Mucosa of rectum (tissue), 2 donors: Measurements from ENCODE around the gene ZNF497.

Source experiments
- H3K27ac ChIP-seq, 2 donors: one replicate each; pipeline ENCODE4 v1.7.0; 2013; ENCODE audit warnings: inconsistent platforms in 2 of 2, low read depth in 2 of 2, low read length in 2 of 2
- H3K27me3 ChIP-seq, 2 donors: one replicate each; pipeline ENCODE4 v1.7.0; 2013; ENCODE audit warnings: low read length in 2 of 2; ENCODE audit not compliant: control insufficient read depth in 2 of 2, insufficient read depth in 2 of 2
- H3K36me3 ChIP-seq, 2 donors: one replicate each; pipeline ENCODE4 v1.7.0; 2013; ENCODE audit warnings: low read length in 2 of 2; ENCODE audit not compliant: control insufficient read depth in 2 of 2, insufficient read depth in 2 of 2
- H3K4me1 ChIP-seq, 2 donors: one replicate each; pipeline ENCODE4 v1.7.0; 2013; ENCODE audit warnings: low read length in 2 of 2, mild to moderate bottlenecking in 1 of 2; ENCODE audit not compliant: control insufficient read depth in 2 of 2, insufficient read depth in 2 of 2
- H3K4me3 ChIP-seq, 2 donors: one replicate each; pipeline ENCODE4 v1.7.0; 2013; ENCODE audit warnings: low read length in 2 of 2
- H3K9ac ChIP-seq, 2 donors: one replicate each; pipeline ENCODE4 v1.7.0; 2013; ENCODE audit warnings: low read length in 2 of 2, low read depth in 1 of 2, mild to moderate bottlenecking in 1 of 2
- H3K9me3 ChIP-seq, 2 donors: one replicate each; pipeline ENCODE4 v1.7.0; 2013; ENCODE audit warnings: low read length in 2 of 2; ENCODE audit not compliant: control insufficient read depth in 2 of 2
- donor health status: healthy.
- donor health status: Normal muscosa, but diverticular disease.

The ZNF497 gene

DNA sequence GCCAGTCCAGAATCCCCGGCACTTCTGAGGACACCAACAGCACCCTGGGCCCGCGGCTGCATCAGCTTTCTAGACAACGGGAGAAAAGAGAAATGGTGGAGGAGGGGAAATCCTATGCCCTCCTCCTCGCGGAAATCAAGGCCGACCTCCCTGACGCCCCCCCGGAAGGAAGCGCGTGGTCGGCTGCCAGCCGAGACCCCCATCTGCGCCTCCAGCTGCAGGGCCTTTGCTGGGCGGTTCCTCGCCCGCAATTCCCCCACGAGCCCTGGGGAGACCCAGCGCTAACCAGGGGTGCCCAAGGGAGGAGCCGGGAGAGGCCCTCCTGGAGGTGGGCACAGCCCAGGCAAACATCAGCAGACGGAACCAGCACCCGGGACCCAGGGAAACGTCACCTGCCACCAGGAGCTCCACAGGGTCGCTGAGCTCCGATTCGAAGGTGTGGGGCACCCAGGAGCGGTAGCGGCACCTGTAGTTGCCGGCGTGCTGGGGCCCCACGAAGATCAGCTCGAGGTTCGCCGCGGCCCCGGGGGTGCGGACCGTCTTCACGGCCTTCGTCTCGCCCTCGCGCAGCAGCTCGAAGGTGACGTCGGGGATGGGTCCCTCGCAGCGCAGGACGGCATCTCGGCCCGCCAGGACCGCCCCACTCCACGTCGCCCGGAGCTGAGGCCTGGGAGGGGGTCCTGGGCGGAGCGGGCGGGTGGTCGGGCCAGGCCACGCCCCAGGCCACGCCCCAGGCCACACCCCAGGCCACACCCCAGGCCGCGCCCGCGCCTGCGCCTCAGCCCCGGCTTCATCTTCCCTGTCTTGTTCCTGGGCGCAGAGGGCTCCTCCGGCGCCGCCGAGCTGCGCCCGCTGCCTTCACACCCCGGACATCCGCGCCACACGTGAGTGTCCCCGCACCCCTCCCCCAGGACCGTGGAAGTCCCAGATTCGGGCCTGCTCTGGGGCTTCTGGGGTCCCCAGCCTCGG, 15.3 kb downstream of the ZNF497 start:
- H3K36me3 ChIP-seq, result no peaks in the 10 kb centered on the region
- peak overlapping the region; percentile 56 to 74 for H3K4me3 ChIP-seq
- peak overlapping the region; percentile 54 to 60 for H3K9ac ChIP-seq
- H3K9me3 ChIP-seq, result no peaks in the 10 kb centered on the region
- H3K27ac ChIP-seq, result peak overlapping the region; percentile 7 to 56
- H3K27me3 ChIP-seq, result no peaks in the 10 kb centered on the region
- no peaks in the 10 kb centered on the region for H3K4me1 ChIP-seq

DNA sequence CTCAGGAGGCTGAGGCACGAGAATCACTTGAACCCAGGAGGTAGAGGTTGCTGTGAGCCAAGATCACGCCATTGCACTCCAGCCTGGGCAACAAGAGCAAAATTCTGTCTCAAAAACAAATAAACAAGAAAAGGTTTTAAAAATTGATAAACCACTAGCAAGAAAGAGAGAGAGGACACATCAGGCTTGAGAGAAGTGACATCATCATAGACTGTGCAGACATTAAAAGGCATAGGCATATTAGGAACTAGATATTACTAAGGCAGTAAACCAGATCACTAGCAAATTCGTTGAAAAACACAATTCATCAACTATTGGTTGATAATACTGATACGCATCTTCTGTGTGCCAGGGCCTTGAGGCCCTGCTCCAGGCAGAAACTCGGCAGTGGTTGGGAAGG, 17.0 kb downstream of the ZNF497 start:
- Histone ChIP-seq H3K9ac (no peak overlapping the region), H3K27me3 (no peaks in the 10 kb centered on the region), H3K27ac (no peak overlapping the region), H3K4me3 (no peak overlapping the region), H3K9me3 (no peaks in the 10 kb centered on the region), H3K4me1 (no peaks in the 10 kb centered on the region), H3K36me3 (peaks cover 0 to 3% of the 10 kb centered on the region in 2 donors)

DNA sequence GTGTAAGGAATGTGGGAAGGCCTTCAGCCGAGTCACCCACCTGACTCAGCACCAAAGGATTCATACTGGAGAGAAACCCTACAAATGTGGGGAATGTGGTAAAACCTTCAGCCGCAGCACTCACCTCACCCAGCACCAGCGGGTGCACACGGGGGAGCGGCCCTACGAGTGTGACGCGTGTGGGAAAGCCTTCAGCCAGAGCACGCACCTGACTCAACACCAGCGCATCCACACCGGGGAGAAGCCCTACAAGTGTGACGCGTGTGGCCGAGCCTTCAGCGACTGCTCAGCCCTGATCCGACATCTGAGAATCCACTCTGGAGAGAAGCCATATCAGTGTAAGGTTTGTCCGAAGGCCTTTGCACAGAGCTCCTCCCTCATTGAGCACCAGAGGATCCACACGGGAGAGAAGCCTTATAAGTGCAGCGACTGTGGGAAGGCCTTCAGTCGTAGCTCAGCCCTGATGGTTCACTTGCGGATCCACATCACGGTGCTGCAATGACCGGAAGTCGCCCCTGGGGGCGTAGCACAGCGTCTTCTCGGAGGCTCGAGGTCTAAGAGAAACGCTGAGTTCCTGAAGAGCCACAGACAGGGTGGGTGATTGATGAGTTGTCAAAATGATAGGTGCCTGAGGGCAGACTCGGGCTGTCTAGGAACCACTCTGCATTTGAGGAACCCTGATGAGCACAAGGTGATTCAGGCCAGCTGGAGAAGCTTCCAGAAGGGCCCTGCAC, 23.6 kb downstream of the ZNF497 start:
- H3K36me3 ChIP-seq, result peaks cover 28 to 42% of the 10 kb centered on the region in 2 donors

DNA sequence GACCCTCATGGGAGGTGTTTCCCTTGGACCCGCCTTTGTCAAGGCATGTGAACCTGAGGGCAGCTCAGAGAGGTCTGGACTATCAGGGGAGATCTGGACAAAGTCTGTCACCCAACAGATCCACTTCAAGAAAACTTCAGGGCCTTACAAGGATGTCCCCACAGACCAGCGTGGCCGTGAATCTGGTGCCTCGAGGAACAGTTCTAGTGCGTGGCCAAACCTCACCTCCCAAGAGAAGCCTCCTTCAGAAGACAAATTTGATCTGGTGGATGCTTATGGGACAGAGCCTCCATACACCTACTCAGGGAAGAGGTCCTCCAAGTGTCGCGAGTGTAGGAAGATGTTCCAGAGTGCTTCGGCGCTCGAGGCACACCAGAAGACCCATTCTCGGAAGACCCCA, 24.2 kb downstream of the ZNF497 start:
- H3K9ac ChIP-seq, result no peak overlapping the region
- H3K27ac ChIP-seq, result no peak overlapping the region
- H3K9me3 ChIP-seq, result no peaks in the 10 kb centered on the region
- H3K36me3 ChIP-seq, result peaks cover 28 to 42% of the 10 kb centered on the region in 2 donors
- H3K4me1 ChIP-seq, result no peaks in the 10 kb centered on the region
- no peaks in the 10 kb centered on the region for H3K27me3 ChIP-seq
- no peak overlapping the region for H3K4me3 ChIP-seq

More for the DNA sequence above, 23.6 kb downstream of the ZNF497 start:
- Histone ChIP-seq H3K9ac (no peak overlapping the region), H3K27ac (no peak overlapping the region), H3K4me1 (no peaks in the 10 kb centered on the region), H3K27me3 (no peaks in the 10 kb centered on the region), H3K9me3 (no peaks in the 10 kb centered on the region), H3K4me3 (no peak overlapping the region)

DNA sequence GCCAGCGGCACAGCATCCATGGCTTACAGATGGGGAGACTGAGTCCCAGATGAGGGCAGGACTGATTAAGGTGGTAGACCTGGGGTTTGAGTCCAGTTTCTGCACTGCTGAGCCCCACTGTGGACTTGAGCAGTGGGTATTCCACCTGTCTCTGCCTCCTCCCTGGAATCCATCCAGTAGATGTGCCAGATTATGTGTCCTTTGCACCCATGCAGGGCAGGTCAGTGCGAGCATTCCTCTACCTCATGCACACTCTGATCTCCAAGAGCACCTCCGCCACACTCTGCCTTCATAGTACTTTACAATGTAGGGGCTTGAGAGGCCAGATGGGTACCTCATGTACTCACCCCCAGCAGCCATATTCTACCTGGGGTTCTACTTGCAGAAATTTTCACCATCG, 25.7 kb downstream of the ZNF497 start:
- no peaks in the 10 kb centered on the region for H3K27me3 ChIP-seq
- no peak overlapping the region for H3K9ac ChIP-seq
- no peaks in the 10 kb centered on the region for H3K4me1 ChIP-seq
- no peaks in the 10 kb centered on the region for H3K9me3 ChIP-seq
- no peak overlapping the region for H3K4me3 ChIP-seq
- H3K27ac ChIP-seq, result no peak overlapping the region
- H3K36me3 ChIP-seq, result peaks cover 28 to 42% of the 10 kb centered on the region in 2 donors

DNA sequence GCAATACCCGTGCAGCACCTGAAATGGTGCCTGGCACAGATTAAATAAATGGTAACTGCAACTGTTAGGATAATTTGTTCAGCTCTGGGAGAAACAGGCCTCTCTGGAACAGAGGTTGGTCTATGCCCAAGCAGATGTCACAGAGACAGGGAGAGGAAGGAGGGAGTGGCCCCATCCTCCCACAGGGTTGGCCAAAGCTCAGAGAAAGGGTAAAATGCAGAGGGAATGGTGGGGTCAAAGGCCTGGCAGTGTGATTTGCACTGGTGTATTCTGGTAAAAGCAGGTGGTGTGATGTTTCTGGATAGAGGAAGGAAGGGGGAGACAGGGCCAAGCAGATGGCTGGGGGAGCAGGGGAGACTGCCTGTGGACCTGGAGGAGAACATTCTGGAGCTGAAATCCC, 26.3 kb downstream of the ZNF497 start:
- Histone ChIP-seq H3K4me3 (no peak overlapping the region), H3K27ac (no peak overlapping the region), H3K4me1 (no peaks in the 10 kb centered on the region), H3K36me3 (peaks cover 28 to 40% of the 10 kb centered on the region in 2 donors), H3K9me3 (no peaks in the 10 kb centered on the region), H3K9ac (no peak overlapping the region), H3K27me3 (no peaks in the 10 kb centered on the region)

DNA sequence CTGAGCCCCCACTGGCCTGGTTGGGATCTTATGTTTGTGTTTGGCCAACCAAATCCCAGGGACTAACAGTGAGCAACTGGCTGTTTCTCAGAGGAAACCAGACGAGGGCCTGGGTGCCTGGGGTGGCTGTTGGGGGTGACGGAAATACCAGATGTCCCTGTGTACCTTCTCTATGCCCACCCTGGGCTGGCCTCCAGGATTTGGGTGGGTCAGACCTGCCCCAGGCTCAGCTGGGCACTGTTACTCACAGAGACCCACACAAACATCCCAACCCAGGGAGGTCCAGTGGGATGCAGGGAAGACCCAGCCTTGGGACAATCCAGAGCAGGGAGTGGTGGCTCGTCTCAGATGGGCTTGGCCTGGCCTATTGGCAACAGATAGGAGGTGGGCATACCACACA, 26.9 kb downstream of the ZNF497 start:
- no peaks in the 10 kb centered on the region for H3K9me3 ChIP-seq
- peaks cover 0 to under 1% of the 10 kb centered on the region in 2 donors for H3K4me1 ChIP-seq
- H3K27me3 ChIP-seq, result no peaks in the 10 kb centered on the region
- H3K4me3 ChIP-seq, result no peak overlapping the region
- H3K36me3 ChIP-seq, result peaks cover 28 to 39% of the 10 kb centered on the region in 2 donors
- no peak overlapping the region for H3K27ac ChIP-seq
- no peak overlapping the region for H3K9ac ChIP-seq

DNA sequence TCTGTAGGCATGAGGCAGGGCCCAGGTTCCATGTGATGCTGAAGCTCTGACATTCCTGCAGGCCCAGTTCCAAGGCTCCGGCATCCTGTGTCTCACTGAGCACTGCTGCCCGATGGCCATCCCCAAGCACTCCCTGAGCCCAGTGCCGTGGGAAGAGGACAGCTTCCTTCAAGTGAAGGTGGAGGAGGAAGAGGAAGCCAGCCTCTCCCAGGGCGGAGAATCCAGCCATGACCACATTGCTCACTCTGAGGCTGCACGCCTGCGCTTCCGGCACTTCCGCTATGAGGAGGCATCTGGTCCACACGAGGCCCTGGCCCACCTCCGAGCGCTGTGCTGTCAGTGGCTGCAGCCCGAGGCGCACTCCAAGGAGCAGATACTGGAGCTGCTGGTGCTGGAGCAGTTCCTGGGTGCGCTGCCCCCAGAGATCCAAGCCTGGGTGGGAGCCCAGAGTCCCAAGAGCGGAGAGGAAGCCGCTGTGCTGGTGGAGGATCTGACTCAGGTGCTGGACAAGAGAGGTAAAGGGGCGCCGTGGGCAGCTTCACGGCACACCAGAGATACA, 27.8 kb downstream of the ZNF497 start:
- peaks cover 0 to 4% of the 10 kb centered on the region in 2 donors for H3K4me1 ChIP-seq
- H3K36me3 ChIP-seq, result peaks cover 28 to 37% of the 10 kb centered on the region in 2 donors
- H3K27me3 ChIP-seq, result no peaks in the 10 kb centered on the region
- no peaks in the 10 kb centered on the region for H3K9me3 ChIP-seq
- no peak overlapping the region for H3K4me3 ChIP-seq
- H3K27ac ChIP-seq, result no peak overlapping the region
- no peak overlapping the region for H3K9ac ChIP-seq

DNA sequence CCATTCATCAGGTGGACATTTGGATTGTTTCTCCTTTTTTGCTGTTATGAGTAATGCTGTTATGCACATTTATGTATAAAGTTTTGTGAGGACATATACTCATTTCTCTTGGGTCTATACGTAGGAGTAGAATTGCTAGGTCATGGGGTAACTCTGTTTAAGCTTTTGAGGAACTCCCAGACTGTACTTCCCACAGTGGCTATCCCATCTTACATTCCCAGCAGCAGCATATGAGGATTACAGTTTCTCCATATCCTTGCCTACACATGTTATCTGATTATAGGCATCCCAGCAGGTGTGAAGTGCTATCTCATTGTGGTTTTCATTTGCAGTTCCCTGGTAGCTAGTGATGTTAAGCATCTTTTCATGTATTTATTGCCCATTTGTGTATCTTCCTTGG, 29.9 kb downstream of the ZNF497 start:
- H3K4me3 ChIP-seq, result no peak overlapping the region
- H3K27me3 ChIP-seq, result no peaks in the 10 kb centered on the region
- H3K9ac ChIP-seq, result no peak overlapping the region
- no peak overlapping the region for H3K27ac ChIP-seq
- H3K9me3 ChIP-seq, result no peaks in the 10 kb centered on the region
- H3K36me3 ChIP-seq, result peaks cover 16 to 18% of the 10 kb centered on the region in 2 donors
- H3K4me1 ChIP-seq, result peaks cover 5 to 11% of the 10 kb centered on the region in 2 donors

DNA sequence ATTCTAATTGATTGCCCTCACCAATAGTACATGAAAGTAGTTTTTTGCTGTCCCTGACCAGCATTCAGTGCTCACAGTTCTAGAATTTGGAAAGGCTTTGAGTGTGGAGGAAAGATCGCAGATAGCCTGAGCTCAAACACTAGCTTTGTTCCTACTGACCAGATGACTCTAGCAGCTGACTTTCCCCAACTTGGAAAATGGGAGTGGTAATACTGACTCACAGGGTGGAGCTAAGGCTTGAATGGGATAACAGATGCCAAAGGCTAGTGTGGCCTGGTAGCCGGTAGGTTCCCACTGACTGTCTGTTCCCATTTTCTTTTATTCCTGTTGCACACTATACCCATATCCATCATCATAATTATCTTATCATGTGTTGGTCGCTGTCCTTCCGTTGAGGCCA, 32.1 kb downstream of the ZNF497 start:
- Histone ChIP-seq H3K4me3 (no peak overlapping the region), H3K27me3 (no peaks in the 10 kb centered on the region), H3K9ac (no peak overlapping the region), H3K27ac (no peak overlapping the region), H3K9me3 (no peaks in the 10 kb centered on the region), H3K4me1 (peaks cover 7 to 28% of the 10 kb centered on the region in 2 donors), H3K36me3 (peaks cover 7 to 11% of the 10 kb centered on the region in 2 donors)
